Measurements from ENCODE around the gene SNX13. TPM values are rescaled to one million over a fixed set of nuclear protein-coding genes. Genes with fewer than 3 reads are reported as not detected.

The SNX13 gene
- total RNA-seq, 1 experiment from 2014 or later: 54.7 TPM

DNA sequence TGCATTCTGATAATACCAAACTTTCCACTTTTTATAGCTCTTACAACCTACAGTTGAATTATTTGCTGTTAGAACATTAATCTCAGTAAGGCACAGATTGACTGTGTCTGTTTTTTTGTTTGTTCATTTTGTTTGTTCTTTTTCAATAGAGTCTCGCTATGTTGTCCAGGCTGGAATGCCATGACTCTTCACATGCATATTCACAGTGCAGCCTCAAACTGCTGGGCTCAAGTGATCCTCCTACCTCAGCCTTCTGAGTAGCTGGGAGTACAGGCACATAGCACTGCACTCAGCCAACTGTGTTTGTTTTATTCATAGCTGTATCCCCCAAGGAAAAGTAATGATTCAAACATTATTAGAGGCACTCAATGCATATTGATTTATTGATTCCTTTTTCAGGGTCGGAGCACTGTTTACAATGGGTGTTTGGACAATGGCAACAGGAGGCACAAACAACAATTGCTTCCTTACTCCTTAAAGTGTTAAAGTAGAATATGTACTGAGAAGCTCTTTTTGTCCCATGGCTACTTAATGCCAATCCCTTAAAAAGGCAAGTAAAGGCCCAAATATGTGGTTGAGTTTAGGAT lies 61.1 kb downstream of the SNX13 start:
- in situ Hi-C loops (cut with HindIII; ENCODE audit: low pct_unique_long_range_greater_than_20kb, low sequenced_read_pairs): no loop called here
- DNase-seq (ENCODE audit: low read depth, low spot score): no peak

DNA sequence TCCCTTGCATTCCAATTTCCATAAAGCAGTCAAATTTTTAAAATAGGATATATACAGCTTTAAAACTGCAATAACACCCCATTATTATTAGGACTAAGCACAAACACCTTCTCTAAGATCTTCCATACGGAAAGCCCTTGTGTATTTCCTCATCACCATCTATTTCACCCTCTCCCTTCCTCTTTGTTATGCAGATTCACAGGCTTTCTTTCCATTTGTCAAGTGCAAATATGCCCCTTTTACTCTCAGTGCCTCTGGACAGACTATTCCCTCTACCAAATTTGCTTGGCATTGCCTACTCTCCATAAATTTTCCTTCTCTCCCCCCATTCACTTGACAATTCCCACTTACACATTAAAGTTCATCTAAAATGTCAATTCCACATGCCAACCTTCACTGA lies 61.7 kb downstream of the SNX13 start:
- in situ Hi-C loops (cut with HindIII; ENCODE audit: low pct_unique_long_range_greater_than_20kb, low sequenced_read_pairs): no loop called here
- DNase-seq (ENCODE audit: low read depth, low spot score): no peak

DNA sequence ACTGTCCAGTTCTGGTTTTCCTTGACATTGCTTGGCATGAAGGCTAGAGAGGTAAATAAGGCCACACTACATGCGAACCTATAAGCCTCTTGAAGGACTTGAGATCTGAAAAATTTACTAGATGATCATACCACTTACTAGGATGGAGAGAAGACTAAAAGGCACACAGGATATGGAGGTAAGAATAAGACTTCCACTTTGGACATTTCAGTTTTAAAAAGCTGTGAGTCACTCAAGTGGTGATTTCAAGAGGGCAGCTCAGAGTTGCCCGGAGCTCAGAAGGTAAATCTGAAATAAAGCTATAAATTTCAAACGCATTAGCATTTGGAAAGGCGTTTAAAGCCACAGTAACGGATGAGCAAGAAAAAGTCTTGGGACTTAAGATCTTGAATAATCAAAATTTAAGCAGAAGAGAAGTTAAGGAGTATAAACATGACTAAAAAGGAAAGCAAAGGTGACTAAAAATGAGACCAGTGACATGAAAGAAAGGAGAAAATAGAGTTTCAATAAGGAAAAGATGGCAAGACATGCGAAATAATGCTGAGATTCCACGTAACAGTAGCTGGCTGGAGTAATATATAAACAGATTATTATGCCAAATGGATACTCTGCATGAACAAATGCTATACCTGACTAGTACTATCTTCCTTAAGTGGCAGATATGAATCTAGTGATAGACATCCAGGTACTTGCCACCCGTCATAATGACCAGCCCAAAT lies 68.3 kb downstream of the SNX13 start:
- in situ Hi-C loops (cut with HindIII; ENCODE audit: low pct_unique_long_range_greater_than_20kb, low sequenced_read_pairs): no loop called here
- DNase-seq (ENCODE audit: low read depth, low spot score): no peak

DNA sequence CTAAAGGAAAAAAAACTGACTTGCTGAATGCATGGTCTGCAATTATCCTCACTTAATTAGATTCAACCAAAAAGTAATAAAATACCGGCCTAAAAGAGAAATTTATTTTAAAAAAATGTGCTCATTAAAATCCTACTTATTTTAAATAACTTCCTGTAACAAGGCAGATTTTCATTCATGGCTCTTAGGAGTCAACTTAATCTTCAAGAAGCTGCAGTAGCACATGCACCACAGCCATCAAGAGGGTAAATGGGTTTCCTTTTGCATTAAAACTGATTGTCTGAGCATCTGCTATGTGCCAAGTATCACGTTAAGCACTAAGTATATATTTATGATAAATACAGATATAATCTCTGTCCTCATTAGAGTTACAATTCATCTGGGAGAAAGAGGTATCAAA lies 69.9 kb downstream of the SNX13 start:
- in situ Hi-C loops (cut with HindIII; ENCODE audit: low pct_unique_long_range_greater_than_20kb, low sequenced_read_pairs): no loop called here
- DNase-seq (ENCODE audit: low read depth, low spot score): no peak

DNA sequence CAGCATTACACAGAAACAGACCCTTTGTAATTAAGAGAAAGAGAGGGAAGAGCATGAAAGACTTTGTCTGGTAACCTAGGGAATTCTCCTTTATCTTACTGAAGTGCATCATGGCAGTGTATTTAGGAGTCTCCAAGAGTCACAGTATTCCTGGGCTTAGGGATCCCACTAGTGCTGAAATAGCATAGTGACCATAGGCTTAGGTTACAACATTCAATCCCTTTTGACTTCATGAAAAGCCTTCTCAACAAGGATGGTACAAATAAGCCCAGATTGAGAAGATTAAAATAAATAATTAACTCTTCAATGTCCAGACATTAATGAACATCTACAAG lies 76.5 kb downstream of the SNX13 start:
- in situ Hi-C loops (cut with HindIII; ENCODE audit: low pct_unique_long_range_greater_than_20kb, low sequenced_read_pairs): no loop called here
- no peak for DNase-seq (ENCODE audit: low read depth, low spot score)

DNA sequence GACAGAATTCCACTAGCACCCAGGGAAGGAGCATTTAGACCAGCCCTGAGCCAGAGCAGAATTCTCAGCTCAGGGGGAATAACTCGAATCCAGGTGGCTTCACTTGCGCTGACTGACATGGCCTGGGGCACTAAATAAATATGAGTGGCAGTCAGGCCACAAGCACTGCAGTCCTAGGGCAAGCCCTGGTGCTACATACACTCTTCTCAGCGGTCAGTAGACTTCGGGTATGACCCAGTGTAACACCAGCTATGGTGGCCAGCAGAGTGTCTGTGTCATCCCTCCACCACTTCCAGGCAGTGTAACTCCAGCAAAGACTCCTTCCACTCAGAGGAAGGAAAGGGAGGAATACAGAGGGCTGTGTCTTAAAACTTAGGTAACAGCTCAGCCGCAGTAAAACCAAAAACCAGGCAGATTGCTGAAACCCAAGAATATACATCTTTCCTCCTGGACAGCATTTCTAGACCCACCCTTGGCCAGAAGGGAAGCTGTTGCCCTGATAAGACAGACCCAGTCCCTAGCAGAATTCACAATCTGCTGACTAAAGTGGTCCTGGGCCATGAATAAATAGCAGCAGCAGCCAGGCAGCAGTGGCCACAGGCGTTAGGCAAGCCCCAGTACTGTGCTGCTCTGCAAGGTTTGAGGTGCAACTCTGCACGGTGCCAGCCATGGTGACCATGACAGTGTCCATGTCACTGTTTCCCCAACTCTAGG lies 77.0 kb downstream of the SNX13 start:
- in situ Hi-C loops (cut with HindIII; ENCODE audit: low pct_unique_long_range_greater_than_20kb, low sequenced_read_pairs): no loop called here
- DNase-seq (ENCODE audit: low read depth, low spot score): no peak

DNA sequence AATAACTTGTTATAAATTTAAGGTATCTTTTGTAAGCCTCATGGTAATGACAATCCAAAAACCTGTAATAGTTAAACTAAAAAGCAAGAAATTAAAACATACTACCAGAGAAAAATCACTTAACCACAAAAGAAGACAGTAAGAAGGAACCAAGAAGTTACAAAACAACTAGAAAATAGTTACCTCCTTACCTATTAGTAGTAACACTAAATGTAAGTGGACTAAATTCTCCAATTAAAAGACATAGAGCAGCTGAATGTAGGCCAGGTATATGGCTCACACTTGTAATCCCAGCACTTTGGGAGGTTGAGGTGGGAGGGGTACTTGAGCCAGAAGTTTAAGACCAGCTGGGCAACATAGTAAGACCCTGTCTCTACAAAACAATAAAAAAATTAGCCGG lies 84.0 kb downstream of the SNX13 start:
- in situ Hi-C loops (cut with HindIII; ENCODE audit: low pct_unique_long_range_greater_than_20kb, low sequenced_read_pairs): no loop called here
- DNase-seq (ENCODE audit: low read depth, low spot score): no peak

DNA sequence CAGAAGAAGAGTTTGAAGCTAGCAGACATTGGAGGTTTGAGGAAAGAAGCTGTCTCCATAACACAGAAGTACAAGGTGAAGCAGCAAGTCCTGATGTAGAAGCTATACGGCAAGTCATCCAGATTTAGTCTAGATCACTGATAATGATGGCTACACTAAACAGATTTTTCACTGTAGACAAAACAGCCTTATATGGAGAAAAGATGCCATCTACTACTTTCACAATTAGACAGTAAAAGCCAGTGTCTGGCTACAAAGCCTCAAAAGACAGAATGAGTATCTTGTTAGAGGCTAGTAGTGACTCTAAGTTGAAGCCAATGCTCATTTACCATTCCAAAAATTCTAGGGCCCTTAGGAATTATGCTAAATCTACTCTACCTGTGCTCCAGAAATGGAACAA lies 85.1 kb downstream of the SNX13 start:
- DNase-seq (ENCODE audit: low read depth, low spot score): no peak
- in situ Hi-C loops (cut with HindIII; ENCODE audit: low pct_unique_long_range_greater_than_20kb, low sequenced_read_pairs): no loop called here

DNA sequence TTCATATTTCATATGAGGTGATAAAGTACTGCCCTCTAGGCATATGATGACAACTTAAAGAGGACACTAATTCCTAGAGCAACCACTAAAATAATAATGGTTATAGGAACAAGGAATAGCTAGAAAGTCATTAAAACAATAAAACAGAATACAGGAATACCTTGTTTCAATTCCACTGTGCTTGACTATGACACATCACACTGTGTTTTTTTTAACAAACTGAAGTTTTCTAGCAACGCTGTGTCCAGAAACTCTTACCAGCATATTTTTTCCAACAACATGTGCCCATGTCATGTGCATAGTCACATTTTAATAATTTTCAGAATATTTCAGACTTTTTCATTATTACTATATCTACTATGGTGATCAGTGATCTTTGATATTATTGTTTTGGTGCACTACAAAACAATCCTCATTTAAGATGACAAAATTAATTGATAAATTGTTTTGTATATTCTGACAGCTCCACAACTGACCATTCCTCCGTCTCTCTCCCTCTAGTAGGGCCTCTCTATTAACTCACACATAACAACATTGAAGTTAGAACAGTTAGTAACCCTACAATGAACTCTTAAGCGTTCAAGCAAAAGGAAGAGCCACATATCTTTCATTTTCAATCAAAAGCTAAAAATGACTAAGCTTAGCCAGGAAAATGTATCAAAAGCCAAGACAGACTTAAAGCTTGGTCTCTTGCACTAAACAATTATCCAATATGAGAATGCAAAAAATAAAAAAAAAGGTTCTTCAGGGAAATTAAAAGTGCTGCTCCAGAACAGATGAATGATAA lies 85.8 kb downstream of the SNX13 start:
- in situ Hi-C loops (cut with HindIII; ENCODE audit: low pct_unique_long_range_greater_than_20kb, low sequenced_read_pairs): no loop called here
- no peak for DNase-seq (ENCODE audit: low read depth, low spot score)

DNA sequence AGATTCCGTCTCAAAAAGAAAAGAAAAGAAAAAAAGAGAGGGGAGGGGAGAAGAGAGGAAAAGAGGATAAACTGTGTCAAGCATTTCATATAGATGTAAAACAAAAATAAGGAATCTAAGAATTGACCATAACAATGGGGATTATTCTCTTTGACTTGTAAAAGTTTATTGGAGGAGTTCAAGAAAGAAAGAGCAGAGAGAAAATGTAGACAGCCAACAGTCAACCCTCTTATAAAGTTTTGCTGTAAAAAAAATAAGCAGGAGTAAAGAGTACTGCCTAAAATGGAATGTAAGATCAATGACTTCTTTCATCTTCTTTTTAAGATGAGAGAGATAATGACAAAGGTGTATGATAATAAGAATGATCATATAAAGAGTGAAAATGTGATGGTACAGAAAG lies 87.9 kb downstream of the SNX13 start:
- DNase-seq (ENCODE audit: low read depth, low spot score): no peak
- in situ Hi-C loops (cut with HindIII; ENCODE audit: low pct_unique_long_range_greater_than_20kb, low sequenced_read_pairs): no loop called here

DNA sequence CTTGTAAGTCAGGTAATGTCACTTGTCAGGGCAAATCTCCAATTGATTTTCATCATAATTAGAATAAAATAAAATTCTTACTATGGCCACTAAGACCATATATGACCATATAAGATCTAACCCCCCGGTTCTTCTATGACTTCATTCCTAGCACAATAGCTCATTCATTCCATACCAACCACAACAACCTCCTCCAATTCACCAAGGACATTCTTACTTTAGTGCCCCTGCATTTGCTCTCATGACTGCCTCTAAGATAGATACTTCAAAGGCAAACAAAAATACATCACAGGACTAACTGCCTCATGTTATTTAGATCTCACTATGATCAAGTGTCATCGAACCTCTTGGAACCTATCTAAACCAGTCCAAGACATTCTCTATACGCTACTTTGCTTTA lies 90.8 kb downstream of the SNX13 start:
- in situ Hi-C loops (cut with HindIII; ENCODE audit: low pct_unique_long_range_greater_than_20kb, low sequenced_read_pairs): no loop called here

DNA sequence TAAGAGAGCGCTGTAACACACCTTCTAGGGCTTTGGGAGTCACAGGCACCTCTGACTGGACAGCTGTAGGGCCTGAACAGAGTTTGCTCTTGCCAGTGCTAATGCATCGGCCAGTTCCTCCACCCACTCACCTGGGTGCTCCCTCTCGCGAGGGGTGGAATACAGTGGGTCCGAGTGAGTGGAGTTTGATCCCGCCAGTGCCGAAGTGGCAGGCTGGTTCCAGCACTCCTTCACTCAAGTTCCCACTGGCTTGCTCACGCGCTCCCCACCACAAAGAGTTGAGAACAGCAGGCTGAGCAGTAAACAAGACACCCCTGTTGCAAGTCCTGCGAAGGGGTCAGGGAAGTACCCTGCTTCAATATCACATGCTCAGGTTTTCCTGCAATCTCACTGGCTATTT lies 91.8 kb downstream of the SNX13 start:
- DNase-seq (ENCODE audit: low read depth, low spot score): no peak
- in situ Hi-C loops (cut with HindIII; ENCODE audit: low pct_unique_long_range_greater_than_20kb, low sequenced_read_pairs): no loop called here

More for the DNA sequence above, 90.8 kb downstream of the SNX13 start:
- peak; percentile 74 for DNase-seq (ENCODE audit: low read depth, low spot score)

DNA sequence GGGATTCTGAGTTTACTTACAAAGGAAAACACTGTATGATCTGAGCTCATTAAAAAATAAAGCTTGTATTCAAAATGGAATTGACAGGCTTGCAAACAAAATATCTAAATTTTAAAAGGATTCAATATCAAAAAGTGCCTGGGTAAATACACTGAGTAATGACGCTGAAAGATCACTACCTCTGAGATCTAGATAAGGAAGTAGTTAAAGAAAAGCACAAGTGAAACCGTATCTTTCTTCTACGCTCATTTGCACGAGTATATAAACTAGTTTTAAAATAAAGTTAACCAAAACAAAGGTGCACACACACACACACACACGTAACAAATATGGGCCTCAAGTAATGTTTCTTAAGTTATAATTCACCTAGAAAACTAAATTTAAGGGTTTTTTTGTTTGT lies 93.4 kb downstream of the SNX13 start:
- no peak for DNase-seq (ENCODE audit: low read depth, low spot score)
- in situ Hi-C loops (cut with HindIII; ENCODE audit: low pct_unique_long_range_greater_than_20kb, low sequenced_read_pairs): no loop called here

DNA sequence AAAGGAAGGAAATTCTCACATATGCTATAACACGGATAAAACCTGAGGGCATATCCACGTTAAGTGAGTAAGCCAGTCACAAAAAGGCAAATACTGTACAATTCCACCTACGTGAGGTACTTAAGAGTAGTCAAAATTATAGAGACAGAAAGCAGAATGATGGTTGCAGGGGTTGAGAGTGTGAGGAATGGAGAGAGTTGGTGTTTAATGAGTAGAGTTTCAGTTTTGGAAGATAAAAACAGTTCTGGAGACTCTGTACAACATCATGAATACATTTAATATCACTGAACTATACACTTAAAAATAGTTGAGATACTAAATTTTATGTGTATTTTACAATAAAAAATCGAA lies 95.1 kb downstream of the SNX13 start:
- no peak for DNase-seq (ENCODE audit: low read depth, low spot score)
- in situ Hi-C loops (cut with HindIII; ENCODE audit: low pct_unique_long_range_greater_than_20kb, low sequenced_read_pairs): no loop called here

DNA sequence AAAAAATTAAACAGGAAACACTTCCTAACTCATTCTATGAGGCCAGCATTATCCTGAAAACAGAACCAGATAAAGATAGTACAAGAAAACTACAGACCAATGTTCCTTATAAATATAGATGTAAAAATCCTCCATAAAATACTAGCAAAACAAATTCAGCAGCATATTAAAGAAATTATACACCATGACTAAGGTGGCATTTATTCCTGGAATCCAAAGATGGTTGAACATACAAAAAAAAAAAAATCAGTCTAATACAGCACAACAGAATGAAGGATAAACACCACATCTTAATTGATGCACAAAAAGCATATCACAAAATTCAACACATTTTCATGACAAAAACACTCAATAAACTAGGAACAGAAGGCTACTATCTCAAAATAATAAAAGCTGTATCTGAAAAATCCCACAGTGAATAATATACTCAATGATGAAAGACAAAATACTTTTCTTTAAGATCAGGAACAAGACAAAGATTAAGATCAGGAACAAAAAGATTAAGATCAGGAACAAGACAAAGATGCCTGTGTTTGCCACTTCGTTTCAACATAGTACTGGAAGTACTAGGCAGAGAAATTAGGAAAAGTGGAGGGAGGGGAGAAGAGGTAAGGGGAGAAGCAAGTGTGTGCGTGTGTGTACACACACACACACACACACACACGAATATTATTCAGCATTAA lies 95.6 kb downstream of the SNX13 start:
- peak; percentile 67 for DNase-seq (ENCODE audit: low read depth, low spot score)
- in situ Hi-C loops (cut with HindIII; ENCODE audit: low pct_unique_long_range_greater_than_20kb, low sequenced_read_pairs): no loop called here

DNA sequence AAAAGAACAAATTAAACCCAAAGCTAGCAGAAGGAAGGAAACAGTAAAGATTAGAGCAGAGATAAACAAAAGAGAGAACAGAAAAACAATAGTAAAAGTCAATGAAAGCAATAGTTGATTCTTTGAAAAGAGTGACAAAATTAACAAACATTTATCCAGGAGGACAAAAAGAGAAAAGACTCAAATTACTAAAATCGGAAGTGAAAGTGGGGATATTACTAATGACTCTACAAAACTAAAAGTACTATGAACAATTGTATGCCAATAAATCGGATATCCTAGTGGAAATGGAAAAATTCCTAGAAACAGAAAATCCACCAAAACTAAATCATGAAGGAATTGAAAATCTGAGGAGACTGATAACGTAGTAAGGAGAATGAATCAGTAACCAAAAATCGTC lies 96.3 kb downstream of the SNX13 start:
- no peak for DNase-seq (ENCODE audit: low read depth, low spot score)
- in situ Hi-C loops (cut with HindIII; ENCODE audit: low pct_unique_long_range_greater_than_20kb, low sequenced_read_pairs): no loop called here

DNA sequence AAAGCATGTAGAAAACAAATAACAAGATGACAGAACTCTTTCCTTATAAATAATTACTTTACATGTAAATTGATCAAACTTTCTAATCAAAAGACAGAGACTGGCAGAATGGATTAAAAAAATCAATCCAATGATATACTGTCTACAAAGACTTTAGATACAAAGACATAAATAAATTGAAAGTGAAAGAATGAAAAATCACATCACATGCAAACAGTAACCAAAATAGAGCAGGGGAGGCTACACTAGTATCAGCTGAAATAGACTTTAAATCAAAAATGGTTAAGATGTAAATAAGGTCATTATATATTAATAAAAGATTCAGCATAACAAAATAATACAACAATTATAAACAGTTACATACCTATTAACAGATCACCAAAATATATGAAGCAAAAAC lies 97.3 kb downstream of the SNX13 start:
- DNase-seq (ENCODE audit: low read depth, low spot score): no peak
- in situ Hi-C loops (cut with HindIII; ENCODE audit: low pct_unique_long_range_greater_than_20kb, low sequenced_read_pairs): no loop called here

DNA sequence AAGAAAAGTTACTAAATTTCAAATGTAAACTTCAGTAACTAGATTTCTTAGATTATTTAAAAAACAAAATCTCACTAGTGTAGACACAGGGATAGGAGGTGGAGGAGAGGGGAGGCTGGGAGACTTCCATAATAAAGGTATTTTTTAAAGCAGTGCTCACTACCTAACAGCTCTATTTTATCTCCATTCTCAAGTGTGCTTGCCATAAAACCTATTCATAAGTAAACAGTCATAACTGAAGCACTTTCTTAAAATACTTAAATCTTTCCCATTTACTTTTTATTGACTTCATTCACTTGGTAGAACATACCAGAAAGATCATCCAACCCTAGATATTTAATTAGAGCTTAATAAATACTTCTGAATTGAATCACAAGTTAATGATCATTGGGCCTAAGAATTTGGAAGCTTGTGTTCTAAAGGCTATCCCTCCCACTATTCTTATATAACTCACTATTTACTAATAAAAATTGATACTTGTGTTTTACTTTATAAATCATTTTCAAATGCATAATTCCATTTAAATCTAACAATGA lies 107.4 kb downstream of the SNX13 start:
- in situ Hi-C loops (cut with HindIII; ENCODE audit: low pct_unique_long_range_greater_than_20kb, low sequenced_read_pairs): no loop called here
- no peak for DNase-seq (ENCODE audit: low read depth, low spot score)
